ENCODE data around the gene OTUB2.

Gene OTUB2

GRCh38 chr14:93987815-93988476, 38.2 kb upstream of the OTUB2 start:
- TF ChIP-seq GATA2 (IDR thresholded peaks at IDR 0.05; ENCODE audit: low read depth, low read length) (no peak), GATA3 (IDR thresholded peaks at IDR 0.05; ENCODE audit: low read depth, low read length) (no peak)

GRCh38 chr14:93989939-93990338, 36.2 kb upstream of the OTUB2 start:
- TF ChIP-seq GATA3 (IDR thresholded peaks at IDR 0.05; ENCODE audit: low read depth, low read length), result no peak
- TF ChIP-seq GATA2 (IDR thresholded peaks at IDR 0.05; ENCODE audit: low read depth, low read length), result no peak

GRCh38 chr14:93991212-93991611, 34.9 kb upstream of the OTUB2 start:
- TF ChIP-seq GATA3 (IDR thresholded peaks at IDR 0.05; ENCODE audit: low read depth, low read length) (no peak), GATA2 (IDR thresholded peaks at IDR 0.05; ENCODE audit: low read depth, low read length) (no peak)

GRCh38 chr14:93991649-93992048, 34.5 kb upstream of the OTUB2 start:
- no peak for TF ChIP-seq GATA2 (IDR thresholded peaks at IDR 0.05; ENCODE audit: low read depth, low read length)
- TF ChIP-seq GATA3 (IDR thresholded peaks at IDR 0.05; ENCODE audit: low read depth, low read length), result no peak

- no peak for TF ChIP-seq GATA2 (IDR thresholded peaks at IDR 0.05; ENCODE audit: low read depth, low read length)
- TF ChIP-seq GATA3 (IDR thresholded peaks at IDR 0.05; ENCODE audit: low read depth, low read length), result no peak
These were observed 32.8 kb upstream of the OTUB2 start for GRCh38 chr14:93993382-93993781.

- no peak for TF ChIP-seq GATA2 (IDR thresholded peaks at IDR 0.05; ENCODE audit: low read depth, low read length)
These were observed 31.0 kb upstream of the OTUB2 start for GRCh38 chr14:93994919-93995682.

- TF ChIP-seq GATA3 (IDR thresholded peaks at IDR 0.05; ENCODE audit: low read depth, low read length) (no peak), GATA2 (IDR thresholded peaks at IDR 0.05; ENCODE audit: low read depth, low read length) (no peak)
These were observed 29.9 kb upstream of the OTUB2 start for GRCh38 chr14:93996130-93996695.

GRCh38 chr14:93997082-93997481, 29.1 kb upstream of the OTUB2 start, which contains the start of gene CCDC197:
Gene CCDC197 (plus strand): TSS chr14:93997301. CDS start chr14:93998132, 831 bp downstream.
- no peak for TF ChIP-seq GATA2 (IDR thresholded peaks at IDR 0.05; ENCODE audit: low read depth, low read length)
- TF ChIP-seq GATA3 (IDR thresholded peaks at IDR 0.05; ENCODE audit: low read depth, low read length), result no peak

GRCh38 chr14:93997916-93998870, 27.9 kb upstream of the OTUB2 start:
- TF ChIP-seq GATA3 (IDR thresholded peaks at IDR 0.05; ENCODE audit: low read depth, low read length) (no peak), GATA2 (IDR thresholded peaks at IDR 0.05; ENCODE audit: low read depth, low read length) (no peak)

GRCh38 chr14:93998871-93999403, 27.2 kb upstream of the OTUB2 start:
- TF ChIP-seq GATA3 (IDR thresholded peaks at IDR 0.05; ENCODE audit: low read depth, low read length) (no peak), GATA2 (IDR thresholded peaks at IDR 0.05; ENCODE audit: low read depth, low read length) (no peak)

GRCh38 chr14:93999573-93999972, 26.6 kb upstream of the OTUB2 start:
- no peak for TF ChIP-seq GATA2 (IDR thresholded peaks at IDR 0.05; ENCODE audit: low read depth, low read length)
- TF ChIP-seq GATA3 (IDR thresholded peaks at IDR 0.05; ENCODE audit: low read depth, low read length), result no peak

- TF ChIP-seq GATA2 (IDR thresholded peaks at IDR 0.05; ENCODE audit: low read depth, low read length) (no peak), GATA3 (IDR thresholded peaks at IDR 0.05; ENCODE audit: low read depth, low read length) (no peak)
These were observed 25.9 kb upstream of the OTUB2 start for GRCh38 chr14:94000267-94000666.

GRCh38 chr14:94001016-94001415, 25.1 kb upstream of the OTUB2 start:
- TF ChIP-seq GATA3 (IDR thresholded peaks at IDR 0.05; ENCODE audit: low read depth, low read length), result no peak
- TF ChIP-seq GATA2 (IDR thresholded peaks at IDR 0.05; ENCODE audit: low read depth, low read length), result no peak

Data from SH-SY5Y (cell line).